Glomerular visceral epithelial cell (primary cell): ENCODE results near the gene NUDT5.

Experiments
- DNase-seq: peaks from one replicate; pipeline ENCODE4 v3.0.0-alpha.2; 2016; ENCODE audit errors: extremely low spot score

The NUDT5 gene

DNA sequence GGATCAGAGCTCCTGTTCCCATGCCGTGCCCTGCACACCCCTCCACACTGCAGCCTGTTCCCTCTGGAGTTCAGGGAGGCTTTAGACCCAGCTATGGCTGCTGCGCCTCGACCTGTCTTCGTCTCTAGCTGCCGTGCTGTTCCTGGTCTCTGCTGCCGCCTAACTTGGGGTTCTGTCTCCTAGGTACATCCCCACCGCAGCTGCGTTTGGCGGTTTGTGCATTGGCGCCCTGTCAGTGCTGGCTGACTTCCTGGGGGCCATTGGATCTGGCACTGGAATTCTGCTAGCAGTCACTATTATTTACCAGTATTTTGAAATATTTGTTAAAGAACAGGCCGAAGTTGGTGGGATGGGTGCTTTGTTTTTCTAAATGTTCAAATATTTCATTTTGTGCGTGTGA lies 31.6 kb downstream of the NUDT5 start:
- no peak for DNase-seq

DNA sequence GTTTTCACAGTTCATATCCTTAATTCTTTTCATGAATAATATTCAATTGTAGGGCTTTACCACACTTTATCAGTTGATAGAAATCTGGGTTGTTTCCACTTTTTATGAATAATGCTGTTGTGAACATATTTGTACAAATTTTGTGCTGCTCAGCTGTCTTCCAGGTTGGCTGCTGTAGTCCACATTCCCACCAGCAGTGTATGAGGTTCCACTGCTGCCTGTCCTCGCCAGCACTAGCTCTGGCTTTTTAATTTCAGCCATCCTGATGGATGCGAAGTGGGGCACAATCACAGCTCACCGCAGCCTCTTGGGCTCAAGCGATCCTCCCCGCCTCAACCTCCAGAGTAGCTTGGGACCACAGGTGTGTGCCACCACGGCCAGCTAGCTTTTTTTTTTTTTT lies 32.8 kb downstream of the NUDT5 start:
- no peak for DNase-seq

DNA sequence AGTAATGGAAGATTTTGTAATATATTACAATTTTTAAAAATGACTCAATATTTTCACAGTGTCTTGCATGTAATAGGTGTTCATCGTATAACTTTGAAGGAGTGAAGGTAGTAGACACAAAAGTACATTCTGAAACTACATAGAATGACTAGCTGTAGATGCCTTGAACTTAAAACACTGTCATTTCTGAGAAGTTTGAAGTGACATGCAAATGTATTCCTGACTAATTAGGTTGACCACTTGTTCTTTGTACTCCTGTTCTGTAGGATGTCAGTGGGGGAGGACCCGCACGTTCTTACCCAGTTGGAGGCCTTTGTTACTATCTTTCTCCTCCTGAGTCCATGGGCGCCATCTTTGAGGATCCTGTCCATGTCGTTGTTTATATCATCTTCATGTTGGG lies 35.0 kb downstream of the NUDT5 start:
- DNase-seq = no peak

DNA sequence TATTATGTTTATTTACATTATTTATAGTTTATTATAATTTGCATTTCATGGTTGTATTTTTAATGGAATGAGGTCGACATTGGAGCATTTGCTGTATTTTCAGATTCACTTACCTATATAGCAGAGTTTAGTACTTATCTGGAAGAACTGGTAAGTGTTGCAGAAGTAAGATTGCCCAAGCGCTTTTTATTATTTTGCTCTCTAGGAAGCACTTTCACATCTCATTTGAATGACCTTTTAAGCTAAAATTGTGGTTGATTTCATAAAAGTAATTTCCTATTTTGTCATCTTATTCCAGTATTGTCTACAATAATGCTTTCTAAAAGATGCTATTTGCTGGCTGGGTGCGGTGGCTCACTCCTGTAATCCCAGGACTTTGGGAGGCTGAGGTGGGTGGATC lies 37.6 kb downstream of the NUDT5 start:
- no peak for DNase-seq

DNA sequence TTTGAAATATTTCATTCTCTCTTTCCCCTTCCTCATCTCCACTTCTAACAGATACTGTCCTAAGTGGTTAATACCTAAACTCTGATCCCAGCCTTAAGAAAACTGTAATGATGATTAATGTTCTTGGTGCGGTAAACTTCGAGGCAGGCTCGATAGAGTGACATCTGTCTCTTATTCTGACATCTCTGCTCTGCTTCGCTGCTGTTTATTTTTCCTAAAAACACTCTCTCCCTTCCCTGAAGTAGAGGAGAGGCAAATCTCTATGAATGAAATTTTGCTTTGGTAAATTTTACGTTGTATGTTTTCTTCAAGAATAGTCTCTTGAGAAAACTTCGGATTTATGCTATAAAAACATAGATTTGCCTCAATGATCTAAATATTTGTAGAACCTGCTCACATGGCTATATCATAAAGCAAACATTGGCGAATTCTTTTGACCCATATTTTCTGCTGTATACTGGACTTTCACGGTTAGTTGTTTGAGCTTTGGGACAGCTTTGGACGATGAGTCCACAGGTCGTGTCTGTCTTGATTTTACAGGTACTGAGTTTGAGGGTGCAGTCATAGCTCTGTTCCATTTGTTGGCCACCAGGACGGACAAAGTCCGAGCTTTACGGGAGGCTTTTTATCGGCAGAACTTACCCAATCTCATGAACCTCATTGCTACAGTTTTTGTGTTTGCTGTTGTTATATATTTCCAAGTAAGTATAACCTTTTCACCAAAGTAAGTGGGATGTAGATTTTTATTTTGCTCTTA lies 39.1 kb downstream of the NUDT5 start:
- no peak for DNase-seq

DNA sequence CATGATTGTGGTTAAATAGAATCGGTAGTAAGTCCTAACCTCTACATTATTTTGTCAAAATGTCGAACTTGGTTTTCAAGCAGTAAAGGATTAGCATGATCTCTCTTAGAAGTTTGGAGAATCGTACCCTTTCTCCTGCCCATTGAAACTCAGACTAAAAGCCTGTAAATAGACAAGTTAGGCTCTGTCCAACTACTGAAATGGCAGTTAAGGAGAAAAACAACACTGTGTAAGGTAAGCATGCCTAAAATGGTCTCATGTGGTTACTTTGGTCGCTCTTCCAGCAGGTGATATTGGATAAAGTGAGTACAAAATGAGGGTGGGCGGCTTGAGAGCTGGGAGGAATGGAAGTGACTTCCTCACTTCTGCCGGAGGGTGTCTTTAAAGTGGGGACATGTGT lies 41.2 kb downstream of the NUDT5 start:
- no peak for DNase-seq

DNA sequence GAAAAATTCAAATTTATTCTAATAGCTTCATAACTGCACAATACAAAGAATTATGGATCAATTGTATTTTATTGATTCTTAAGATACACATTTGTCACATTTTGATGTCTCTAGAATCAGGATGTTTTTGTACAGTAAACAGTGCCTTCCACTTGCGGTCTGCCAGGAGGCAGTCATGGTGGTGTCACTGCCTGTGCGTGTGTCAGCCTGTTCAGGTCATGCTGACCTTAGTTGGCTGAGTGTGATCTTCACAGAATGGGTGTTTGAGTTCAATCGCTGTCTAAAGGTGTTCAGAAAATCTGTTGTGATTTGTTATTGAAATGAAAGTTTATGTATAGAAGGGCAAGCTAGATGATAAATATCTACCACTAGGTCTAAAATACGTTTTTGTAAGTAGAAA lies 45.5 kb downstream of the NUDT5 start:
- DNase-seq = no peak

DNA sequence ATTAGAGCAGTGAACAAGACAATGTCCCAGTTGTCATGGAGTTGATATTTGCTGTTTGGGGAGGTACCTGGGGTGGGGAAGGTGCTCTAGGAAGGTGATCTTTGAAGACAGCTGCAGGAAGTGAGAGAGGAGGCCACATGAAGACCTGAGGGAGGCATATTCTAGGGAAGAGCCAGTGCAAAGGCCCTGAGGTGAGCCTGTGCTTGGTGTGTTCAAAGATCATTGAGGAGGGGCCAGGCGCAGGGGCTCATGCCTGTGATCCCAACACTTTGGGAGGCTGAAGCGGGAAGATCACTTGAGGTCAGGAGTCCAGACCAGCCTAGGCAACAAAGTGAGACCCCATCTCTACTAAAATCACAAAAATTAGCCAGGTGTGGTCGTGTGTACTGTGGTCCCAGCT lies 51.2 kb downstream of the NUDT5 start:
- DNase-seq = no peak

DNA sequence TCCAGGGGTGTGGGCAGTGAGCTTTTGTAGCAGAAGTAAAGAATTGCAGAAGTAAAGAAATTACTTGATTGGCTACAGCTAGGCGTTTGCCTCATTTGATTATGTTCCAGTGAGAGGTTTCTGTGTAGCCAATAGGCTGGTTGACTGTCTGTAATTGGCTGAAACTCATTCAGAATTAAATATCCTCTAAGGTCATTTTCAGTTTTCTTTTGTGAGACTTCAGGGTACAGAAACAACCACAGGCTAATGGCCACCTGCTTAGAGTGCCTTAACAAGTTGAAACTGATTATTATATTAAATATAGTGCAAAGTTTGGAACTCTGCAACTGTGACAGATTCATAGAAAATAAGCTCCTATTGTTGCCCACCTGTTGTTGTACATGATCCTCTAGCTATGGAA lies 55.7 kb downstream of the NUDT5 start:
- DNase-seq = no peak

DNA sequence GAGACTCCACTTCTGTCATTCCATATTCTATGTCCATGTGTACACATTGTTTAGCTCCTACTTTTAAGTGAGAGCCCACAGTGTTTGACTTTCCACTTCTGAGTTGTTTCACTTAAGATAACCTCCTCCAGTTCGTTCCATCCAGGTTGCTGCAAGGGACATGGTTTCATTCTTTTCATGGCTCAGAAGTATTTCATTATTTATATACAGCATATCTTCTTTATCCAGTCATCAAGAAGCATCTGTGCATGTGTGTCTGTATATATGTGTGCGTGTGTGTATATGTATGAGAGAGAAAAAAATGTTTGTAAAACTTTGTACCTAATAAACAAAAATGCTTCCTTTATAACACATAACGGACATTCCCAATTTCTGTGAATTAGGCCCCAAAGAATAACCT lies 60.1 kb downstream of the NUDT5 start:
- no peak for DNase-seq

DNA sequence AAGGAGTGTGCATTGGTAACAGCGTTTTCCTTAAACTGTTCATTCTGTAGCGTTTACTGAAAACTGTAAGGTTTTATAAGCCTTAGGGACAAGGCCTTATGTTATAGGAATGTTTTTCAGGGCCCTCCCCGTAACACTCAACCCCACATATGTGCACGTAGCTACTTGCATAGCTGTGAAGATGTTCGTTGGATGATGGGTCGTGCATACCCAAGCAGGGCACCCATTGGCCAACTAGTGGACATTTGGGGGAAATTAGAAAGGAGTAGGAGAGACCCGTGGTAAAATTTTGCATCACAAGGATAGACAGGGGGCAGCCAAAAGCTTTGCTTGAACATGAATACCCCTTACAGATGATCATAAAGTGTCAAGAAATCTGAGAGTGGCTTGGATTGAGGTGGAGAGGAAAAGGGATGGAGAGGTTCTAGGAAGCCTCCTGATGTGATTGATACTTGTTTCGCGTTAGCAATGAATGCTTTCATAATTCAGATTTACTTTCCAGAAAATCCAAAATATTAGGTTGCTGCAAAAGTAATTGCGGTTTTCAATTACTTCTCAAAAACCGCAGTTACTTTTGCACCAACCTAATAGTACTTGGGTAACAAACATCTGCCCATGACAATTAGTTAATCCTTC lies 65.3 kb downstream of the NUDT5 start:
- peak; percentile 63 for DNase-seq

DNA sequence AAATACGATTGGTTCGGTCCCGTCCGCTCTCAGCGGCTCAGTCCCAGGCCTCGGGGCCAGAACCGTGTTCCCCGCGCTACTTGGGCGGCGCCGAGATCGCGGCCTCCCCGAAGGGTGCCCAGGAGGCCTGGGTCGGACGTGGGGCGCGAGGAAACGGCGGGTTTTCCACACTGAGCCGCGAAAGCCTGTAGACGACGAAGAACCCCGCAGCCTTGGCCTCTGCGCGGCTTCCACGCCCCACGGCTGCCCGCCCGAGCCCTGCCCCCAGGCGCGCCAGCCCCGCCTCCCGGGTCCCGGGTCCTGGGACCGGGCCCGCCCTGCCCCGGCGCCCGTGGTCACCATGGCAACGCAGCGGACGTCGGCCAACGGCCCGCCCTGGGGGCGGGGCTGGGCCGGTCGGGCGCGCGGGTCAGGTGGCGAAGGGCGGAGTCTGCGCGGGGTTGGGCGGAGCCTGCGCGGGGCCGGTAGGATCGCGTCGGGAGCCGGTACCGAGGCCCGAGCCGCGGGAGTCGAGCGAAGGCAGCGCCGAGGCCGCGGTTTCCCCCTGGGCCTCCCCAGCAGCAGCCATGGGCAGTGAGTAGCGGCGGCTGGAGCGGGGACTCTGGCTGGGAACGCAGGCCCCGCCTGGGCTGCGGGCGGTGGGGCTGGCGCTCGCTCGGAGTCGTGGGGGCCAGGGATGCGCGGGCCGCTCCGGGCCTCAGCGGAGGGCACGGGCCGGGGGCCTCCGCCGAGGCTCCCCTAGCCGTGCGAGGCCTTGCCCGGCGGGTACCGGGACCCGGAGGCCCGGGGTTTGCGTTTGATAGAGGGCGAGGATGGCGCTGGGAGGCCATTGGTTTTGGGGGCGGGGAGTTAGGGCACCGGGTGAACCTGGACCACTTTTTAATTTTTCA lies 66.2 kb downstream of the NUDT5 start, which contains the start of gene SEC61A2:
TSS of gene SEC61A2 (plus strand) at position 456 of the 890 bp plus-strand sequence. CDS start at position 567, 111 bp downstream.
- DNase-seq = peak; percentile 96

DNA sequence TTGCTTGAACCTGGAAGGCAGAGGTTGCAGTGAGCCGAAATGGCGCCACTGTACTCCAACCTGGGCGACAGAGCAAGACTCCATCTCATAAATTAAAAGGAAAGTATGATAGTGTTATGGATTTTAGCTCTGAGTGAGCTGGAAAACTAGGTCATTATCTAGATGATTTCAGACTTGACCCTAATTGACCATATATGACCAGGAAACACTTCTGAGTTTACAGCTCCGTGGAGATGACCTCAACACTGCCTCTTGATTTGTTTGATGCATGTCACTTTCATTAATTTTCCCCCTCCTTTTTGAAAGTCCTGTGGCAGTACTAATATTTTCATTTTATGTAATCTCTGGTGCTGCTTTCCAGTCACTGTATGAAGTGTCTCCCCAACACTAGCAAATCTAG lies 74.0 kb downstream of the NUDT5 start:
- DNase-seq = no peak
